Inflammatory macrophage treated with lipopolysaccharide for 1 hour (primary cell): ENCODE data around the gene PDGFA.

Source experiments
- DNase-seq, 2 donors: peaks; one replicate each; pipeline ENCODE4 v3.0.0-alpha.2; 2020 to 2022

The PDGFA gene

GRCh38 chr7:485188-486081, 34.2 kb downstream of the PDGFA start:
- no peak for DNase-seq

- DNase-seq: no peak
Measured at GRCh38 chr7:484356-485101, 35.1 kb downstream of the PDGFA start.

DNA sequence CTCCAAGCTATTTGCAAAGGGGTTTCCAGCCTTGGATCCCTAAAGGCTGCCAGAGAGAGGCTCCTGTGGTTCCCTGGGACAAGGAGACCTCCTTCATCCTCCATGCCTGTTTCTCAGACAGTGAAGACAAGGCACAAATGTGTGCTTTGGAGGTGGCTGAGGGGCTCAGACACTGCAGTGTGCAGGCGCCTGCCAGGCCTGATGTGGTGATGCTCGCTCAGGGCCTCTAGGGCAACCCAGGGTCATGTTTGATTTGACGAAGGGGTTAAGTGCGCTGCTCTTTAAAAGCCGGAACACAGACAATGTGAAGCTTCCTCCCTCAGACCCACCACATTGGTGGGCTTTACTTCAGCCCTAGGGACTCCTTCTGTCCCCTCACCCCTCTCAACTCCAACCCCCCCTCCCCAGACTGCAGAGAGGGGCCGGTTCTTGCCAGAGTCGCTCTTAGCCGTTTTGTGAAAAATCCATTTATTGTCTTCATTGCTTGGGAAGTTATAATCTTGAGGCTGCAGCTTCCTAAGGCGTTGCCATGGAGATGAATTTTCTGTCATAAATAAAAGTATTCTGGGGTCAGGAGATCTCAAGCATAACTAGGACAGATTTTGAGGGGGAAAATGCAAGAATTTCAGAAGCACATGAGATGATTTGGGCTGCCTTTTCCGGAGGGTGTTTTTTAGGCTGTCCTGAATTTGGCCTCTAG, 35.8 kb downstream of the PDGFA start:
- DNase-seq: no peak

DNA sequence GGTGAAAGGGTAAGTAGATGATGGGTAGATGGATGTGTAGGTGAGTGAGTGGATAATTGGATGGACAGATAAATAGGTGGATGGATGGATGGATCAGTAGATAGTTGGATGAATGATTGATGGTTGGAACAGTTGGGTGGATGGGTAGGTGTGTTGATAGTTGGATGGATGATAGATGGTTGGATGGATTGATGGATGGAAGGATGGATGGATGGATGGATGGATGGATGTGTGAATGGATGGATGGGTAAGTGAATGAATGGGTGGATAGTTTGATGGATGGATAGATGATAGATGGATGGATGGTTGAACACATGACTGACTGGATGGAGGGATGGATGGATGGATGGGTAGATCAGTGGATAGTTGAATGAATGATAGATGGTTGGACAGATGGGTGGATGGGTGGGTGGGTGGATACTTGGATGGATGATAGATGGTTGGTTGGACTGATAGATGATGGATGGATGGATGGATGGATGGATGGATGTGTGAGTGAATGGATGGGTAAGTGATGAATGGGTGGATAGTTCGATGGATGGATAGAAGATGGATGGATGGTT, 37.0 kb downstream of the PDGFA start:
- DNase-seq: no peak

- DNase-seq: no peak
Measured at GRCh38 chr7:481219-481930, 38.3 kb downstream of the PDGFA start.

- DNase-seq: no peak
Measured at GRCh38 chr7:480531-481218, 39.0 kb downstream of the PDGFA start.

DNA sequence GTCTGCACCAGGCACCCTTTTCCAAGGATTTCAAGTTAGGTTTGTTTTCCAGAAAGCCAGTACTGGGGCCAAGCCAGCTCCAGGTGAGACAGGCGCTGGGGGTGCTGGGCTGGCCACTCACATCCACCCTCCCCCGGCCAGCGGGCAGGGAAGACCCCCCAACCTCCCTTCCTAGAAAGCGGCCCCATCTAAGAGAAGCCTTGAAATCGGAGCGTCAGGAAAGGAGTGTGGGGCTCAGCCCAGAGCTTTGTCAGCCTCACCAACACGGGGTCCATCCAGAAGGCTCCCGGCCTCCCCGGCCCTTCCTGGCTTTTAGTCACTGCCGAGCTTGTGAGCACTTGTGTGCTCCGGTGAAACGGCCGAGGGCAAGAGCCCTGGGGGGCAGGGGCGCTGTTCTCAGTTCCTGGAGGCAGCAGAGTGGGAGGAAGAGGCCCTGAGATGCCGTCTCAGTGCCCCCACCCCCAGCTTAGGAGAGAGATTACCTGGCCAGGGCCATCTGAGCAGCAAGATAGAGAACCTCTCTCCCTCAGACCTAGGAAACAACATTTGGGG, 39.6 kb downstream of the PDGFA start:
- DNase-seq: no peak

DNA sequence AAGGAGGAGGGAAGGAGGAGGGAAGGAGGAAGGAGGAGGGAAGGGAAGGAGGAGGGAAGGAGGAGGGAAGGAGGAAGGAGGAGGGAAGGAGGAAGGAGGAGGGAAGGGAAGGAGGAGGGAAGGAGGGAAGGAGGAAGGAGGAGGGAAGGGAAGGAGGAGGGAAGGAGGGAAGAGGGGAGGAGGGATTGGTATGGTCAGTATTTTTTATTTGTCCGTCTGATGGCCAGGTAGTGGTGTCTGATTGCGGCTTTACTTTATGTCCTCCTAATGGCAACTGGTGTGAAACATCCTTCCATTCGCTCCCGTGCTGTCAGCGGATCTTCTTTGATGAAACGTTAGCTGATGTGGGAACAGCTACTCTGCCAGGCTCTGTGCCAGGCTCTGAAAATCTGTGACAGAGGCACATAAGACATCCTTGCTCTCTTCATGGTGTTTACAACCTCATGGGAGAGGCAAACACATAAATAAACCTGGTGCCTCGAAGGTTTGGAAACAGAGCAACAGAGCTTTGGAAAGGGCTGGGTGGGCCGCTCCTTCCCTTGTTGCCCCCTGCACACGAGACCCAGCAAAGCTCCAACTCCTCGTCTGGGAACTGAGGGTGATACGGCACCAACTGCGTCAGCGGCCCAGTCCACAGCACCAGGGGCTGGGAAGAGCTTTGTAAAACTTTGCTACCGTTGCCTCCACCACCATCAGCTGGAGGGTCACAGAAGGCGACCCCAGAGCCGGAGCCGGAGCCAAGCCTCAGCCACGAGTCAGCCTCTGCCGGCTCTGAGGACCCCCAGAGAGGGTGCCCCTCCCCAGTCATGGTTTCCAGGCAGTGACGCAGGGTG, 40.3 kb downstream of the PDGFA start:
- DNase-seq: no peak

GRCh38 chr7:477626-478220, 41.9 kb downstream of the PDGFA start:
- no peak for DNase-seq

- no peak for DNase-seq
Measured at GRCh38 chr7:476736-477360, 42.8 kb downstream of the PDGFA start.

- no peak for DNase-seq
Measured at GRCh38 chr7:475951-476441, 43.6 kb downstream of the PDGFA start.

- no peak for DNase-seq
Measured at GRCh38 chr7:475425-475728, 44.3 kb downstream of the PDGFA start.

- no peak for DNase-seq
Measured at GRCh38 chr7:474605-475424, 44.8 kb downstream of the PDGFA start.

GRCh38 chr7:473870-474604, 45.6 kb downstream of the PDGFA start:
- no peak for DNase-seq

- no peak for DNase-seq
Measured at GRCh38 chr7:473211-473734, 46.4 kb downstream of the PDGFA start.

DNA sequence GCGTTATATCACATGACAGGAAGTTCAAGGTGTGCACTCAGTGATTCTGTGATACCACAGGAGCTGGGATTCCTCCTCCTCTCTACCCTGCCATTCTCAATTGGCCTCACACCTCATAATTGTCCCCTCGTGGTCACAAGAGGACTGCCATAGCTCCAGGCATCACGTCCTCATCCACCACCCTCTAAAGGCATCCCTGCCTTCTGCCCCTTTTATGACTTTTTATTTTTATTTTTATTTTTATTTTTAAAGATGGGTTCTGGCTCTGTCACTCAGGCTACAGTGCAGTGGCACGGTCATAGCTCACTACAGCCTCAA, 47.0 kb downstream of the PDGFA start:
- no peak for DNase-seq

GRCh38 chr7:471866-472639, 47.6 kb downstream of the PDGFA start:
- DNase-seq: no peak
